ENCODE data around the gene RPS6KA4.
"Not testable (repeated sequence)": the region's sequence is repeated elsewhere in the genome, so short reads cannot be mapped to it uniquely, and the experiment has no call there.

The RPS6KA4 gene

DNA sequence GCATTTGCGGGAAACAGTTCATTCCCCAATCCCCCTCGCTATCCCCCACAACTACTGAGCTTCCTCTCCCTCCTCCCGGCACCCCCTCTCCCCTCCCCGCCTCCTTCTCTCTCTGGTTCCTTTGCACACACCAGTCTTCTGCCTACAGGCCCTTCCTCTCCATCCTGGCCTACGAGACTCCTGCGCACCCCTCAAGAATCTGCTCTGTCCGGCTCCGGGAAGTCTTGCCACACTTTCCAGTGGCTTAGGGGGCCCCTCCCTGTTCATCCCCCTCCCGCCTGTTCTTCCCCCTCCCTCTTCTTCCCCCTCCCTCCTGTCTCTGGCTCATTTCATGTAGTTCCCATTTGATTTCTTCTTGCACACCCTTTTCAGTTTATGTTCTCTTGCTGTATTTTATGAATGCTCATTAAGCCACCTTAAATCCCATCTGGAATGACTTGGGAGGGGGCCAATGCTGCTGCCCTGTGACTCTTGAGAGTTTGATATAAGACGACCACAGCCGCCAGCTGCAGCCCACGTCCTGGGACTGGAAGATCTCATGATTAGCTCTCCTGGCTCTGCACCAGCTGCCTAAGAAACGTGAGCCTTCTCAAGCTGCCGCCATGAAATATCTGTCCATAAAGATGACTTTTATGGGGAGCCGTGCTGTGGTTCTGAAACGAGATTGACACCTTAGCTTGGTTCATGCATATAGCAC is 50.9 kb downstream of the RPS6KA4 start:
- no peak overlapping the region for H3K27ac Mint-ChIP-seq
- DNase-seq = no peak
- H3K36me3 Mint-ChIP-seq = peaks cover 0 to under 1% of the 10 kb centered on the region in 2 donors
- no peaks in the 10 kb centered on the region for H3K9me3 Mint-ChIP-seq
- ATAC-seq (replicated peaks) = no peak
- H3K4me3 Mint-ChIP-seq = no peak overlapping the region
- peaks cover 14 to 15% of the 10 kb centered on the region in 2 donors for H3K27me3 Mint-ChIP-seq
- H3K4me1 Mint-ChIP-seq = peaks cover 2 to 4% of the 10 kb centered on the region in 2 donors

DNA sequence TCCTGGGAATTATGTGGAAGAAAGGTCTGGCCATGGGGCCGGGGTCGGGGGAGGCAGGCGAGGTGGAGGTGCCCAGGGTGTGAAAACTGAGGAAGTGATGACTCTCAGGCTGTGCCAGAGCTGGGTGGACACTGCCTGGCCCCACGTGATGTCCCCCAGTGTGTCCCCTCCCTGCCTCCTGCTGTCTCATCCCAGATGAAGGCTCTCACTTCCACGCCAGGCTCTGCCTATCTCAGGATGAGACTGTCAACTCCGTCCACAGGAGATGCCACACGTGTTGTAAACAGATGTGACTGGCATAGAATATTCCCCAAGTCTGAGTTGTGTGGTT is 51.4 kb downstream of the RPS6KA4 start:
- Mint-ChIP-seq H3K36me3 (peaks cover 0 to 2% of the 10 kb centered on the region in 2 donors), H3K9me3 (no peaks in the 10 kb centered on the region), H3K4me1 (peaks cover 6 to 9% of the 10 kb centered on the region in 2 donors), H3K4me3 (no peak overlapping the region), H3K27ac (no peak overlapping the region), H3K27me3 (peaks cover 14% of the 10 kb centered on the region in 2 donors)
- DNase-seq (no peak), ATAC-seq (replicated peaks) (no peak)

GRCh38 chr11:64413417-64413816 is 54.5 kb downstream of the RPS6KA4 start:
- no peak overlapping the region for H3K27ac Mint-ChIP-seq

DNA sequence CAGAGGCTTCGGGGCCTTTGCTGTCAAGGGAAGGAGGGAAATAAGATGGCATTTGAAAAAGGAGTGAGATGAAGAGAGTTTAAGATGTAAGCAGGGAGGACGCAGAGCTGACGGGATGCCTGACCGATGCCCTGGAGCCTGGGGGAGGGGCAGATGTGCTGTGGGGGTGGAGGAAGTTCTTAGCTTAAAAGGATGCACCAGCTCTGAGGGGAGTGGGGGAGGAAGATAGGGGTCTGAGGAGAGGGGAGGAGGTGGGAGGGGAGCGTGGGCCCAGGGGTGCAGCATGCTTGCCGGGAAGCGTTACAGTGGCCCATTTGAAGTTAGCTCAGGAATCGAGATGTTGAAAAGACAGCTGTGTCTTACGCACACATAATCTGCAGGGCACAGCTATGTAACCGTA is 56.3 kb downstream of the RPS6KA4 start:
- peaks cover 8 to 12% of the 10 kb centered on the region in 2 donors for H3K9me3 Mint-ChIP-seq
- peak overlapping the region; percentile 1 for H3K27ac Mint-ChIP-seq
- peaks cover 16 to 28% of the 10 kb centered on the region in 2 donors for H3K4me1 Mint-ChIP-seq
- peaks cover 2 to 3% of the 10 kb centered on the region in 2 donors for H3K36me3 Mint-ChIP-seq
- no peak overlapping the region for H3K4me3 Mint-ChIP-seq
- DNase-seq (no peak), ATAC-seq (replicated peaks) (no peak)
- peaks cover 8 to 14% of the 10 kb centered on the region in 2 donors for H3K27me3 Mint-ChIP-seq

More at GRCh38 chr11:64413417-64413816, 54.5 kb downstream of the RPS6KA4 start:
- H3K27me3 Mint-ChIP-seq = peaks cover 14% of the 10 kb centered on the region in 2 donors
- H3K9me3 Mint-ChIP-seq = peaks cover 3 to 7% of the 10 kb centered on the region in 2 donors
- no peak for ATAC-seq (replicated peaks)
- H3K36me3 Mint-ChIP-seq = peaks cover 1 to 2% of the 10 kb centered on the region in 2 donors
- H3K4me3 Mint-ChIP-seq = no peak overlapping the region
- peaks cover 12 to 20% of the 10 kb centered on the region in 2 donors for H3K4me1 Mint-ChIP-seq
- no peak for DNase-seq

DNA sequence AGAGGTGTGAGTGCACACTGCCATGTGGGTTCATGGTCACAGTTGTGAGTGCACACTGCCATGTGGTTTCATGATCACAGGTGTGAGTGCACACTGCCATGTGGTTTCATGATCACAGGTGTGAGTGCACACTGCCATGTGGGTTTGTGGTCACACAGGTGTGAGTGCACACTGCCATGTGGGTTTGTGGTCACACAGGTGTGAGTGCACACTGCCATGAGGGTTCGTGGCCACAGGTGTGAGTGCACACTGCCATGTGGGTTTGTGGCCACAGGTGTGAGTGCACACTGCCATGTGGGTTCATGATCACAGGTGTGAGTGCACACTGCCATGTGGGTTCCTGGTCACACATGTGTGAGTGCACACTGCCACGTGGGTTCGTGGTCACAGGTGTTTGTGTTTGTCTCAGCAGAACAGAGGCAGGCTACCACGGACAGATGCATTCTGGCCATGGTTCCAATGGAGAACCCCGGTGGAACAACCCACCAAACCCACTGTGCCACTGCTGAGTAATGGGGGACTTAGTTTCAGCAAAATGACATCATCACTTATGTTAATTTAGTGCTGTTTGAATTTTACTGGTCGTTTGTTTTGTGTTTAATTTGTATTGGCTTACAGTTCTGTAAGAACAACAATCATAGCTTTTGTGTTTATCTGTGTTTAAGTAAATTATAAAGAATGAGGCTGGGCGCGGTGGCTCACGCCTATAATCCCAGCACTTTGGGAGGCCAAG is 57.2 kb downstream of the RPS6KA4 start:
- H3K36me3 Mint-ChIP-seq = peaks cover 2 to 3% of the 10 kb centered on the region in 2 donors
- peaks cover 9 to 12% of the 10 kb centered on the region in 2 donors for H3K9me3 Mint-ChIP-seq
- no peak for ATAC-seq (replicated peaks)
- H3K27me3 Mint-ChIP-seq = peaks cover 3 to 7% of the 10 kb centered on the region in 2 donors
- H3K4me3 Mint-ChIP-seq = no peak overlapping the region
- H3K4me1 Mint-ChIP-seq = peaks cover 16 to 28% of the 10 kb centered on the region in 2 donors
- no peak for DNase-seq
- no peak overlapping the region for H3K27ac Mint-ChIP-seq

GRCh38 chr11:64418233-64418632 is 59.3 kb downstream of the RPS6KA4 start:
- not testable (repeated sequence) for DNase-seq, H3K27ac Mint-ChIP-seq, H3K4me3 Mint-ChIP-seq, H3K27me3 Mint-ChIP-seq, H3K36me3 Mint-ChIP-seq
- H3K9me3 Mint-ChIP-seq = peaks cover 18 to 20% of the 10 kb centered on the region in 2 donors
- peak; percentile 68 to 82 for ATAC-seq (replicated peaks)
- peaks cover 16 to 28% of the 10 kb centered on the region in 2 donors for H3K4me1 Mint-ChIP-seq

GRCh38 chr11:64419257-64419790 is 60.4 kb downstream of the RPS6KA4 start:
- H3K36me3 Mint-ChIP-seq = peaks cover 3 to 4% of the 10 kb centered on the region in 2 donors

GRCh38 chr11:64419818-64420485 is 61.0 kb downstream of the RPS6KA4 start:
- no peak overlapping the region for H3K4me3 Mint-ChIP-seq
- no peak for ATAC-seq (replicated peaks)
- no peak for DNase-seq
- H3K27me3 Mint-ChIP-seq = peaks cover 2 to 16% of the 10 kb centered on the region in 2 donors
- H3K27ac Mint-ChIP-seq = no peak overlapping the region
- peaks cover 13 to 23% of the 10 kb centered on the region in 2 donors for H3K4me1 Mint-ChIP-seq
- H3K36me3 Mint-ChIP-seq = peaks cover 3% of the 10 kb centered on the region in 2 donors
- H3K9me3 Mint-ChIP-seq = peaks cover 18 to 20% of the 10 kb centered on the region in 2 donors

More at GRCh38 chr11:64419257-64419790, 60.4 kb downstream of the RPS6KA4 start:
- peaks cover 0 to 13% of the 10 kb centered on the region in 2 donors for H3K27me3 Mint-ChIP-seq
- peaks cover 18 to 20% of the 10 kb centered on the region in 2 donors for H3K9me3 Mint-ChIP-seq
- H3K4me1 Mint-ChIP-seq = peaks cover 16 to 28% of the 10 kb centered on the region in 2 donors
- DNase-seq = no peak
- no peak for ATAC-seq (replicated peaks)
- H3K27ac Mint-ChIP-seq = no peak overlapping the region
- no peak overlapping the region for H3K4me3 Mint-ChIP-seq
